HG02642 (cell line): ENCODE measurements around the gene TIFAB.

Experiments used
- ATAC-seq: cut with Tn5 transposase; IDR thresholded peaks from one replicate; pipeline ENCODE4 v1.9.1; 2021; ENCODE audit warnings: mild to moderate bottlenecking; ENCODE audit not compliant: unreplicated experiment, poor library complexity

Gene TIFAB

GRCh38 chr5:135429301-135430134 lies 22.6 kb downstream of the TIFAB start:
- ATAC-seq: no peak

GRCh38 chr5:135428586-135428985 lies 23.6 kb downstream of the TIFAB start:
- ATAC-seq: no peak

- peak; percentile 66 for ATAC-seq
These were observed 25.8 kb downstream of the TIFAB start for GRCh38 chr5:135426102-135427082.

- ATAC-seq: no peak
These were observed 26.5 kb downstream of the TIFAB start for GRCh38 chr5:135425641-135426040.

- ATAC-seq: no peak
These were observed 28.3 kb downstream of the TIFAB start for GRCh38 chr5:135423846-135424168.

- no peak for ATAC-seq
These were observed 28.9 kb downstream of the TIFAB start for GRCh38 chr5:135423146-135423845.

- no peak for ATAC-seq
These were observed 29.7 kb downstream of the TIFAB start for GRCh38 chr5:135422419-135422818.

- no peak for ATAC-seq
These were observed 35.1 kb downstream of the TIFAB start for GRCh38 chr5:135417083-135417482.

- no peak for ATAC-seq
These were observed 47.1 kb downstream of the TIFAB start for GRCh38 chr5:135405082-135405481.

GRCh38 chr5:135402031-135402430 lies 50.1 kb downstream of the TIFAB start:
- no peak for ATAC-seq

- no peak for ATAC-seq
These were observed 51.3 kb downstream of the TIFAB start for GRCh38 chr5:135400866-135401265.

- no peak for ATAC-seq
These were observed 52.2 kb downstream of the TIFAB start for GRCh38 chr5:135399794-135400542.

- peak; percentile 90 for ATAC-seq
These were observed 53.0 kb downstream of the TIFAB start, which contains the start of gene MACROH2A1 for GRCh38 chr5:135398855-135399793. Gene MACROH2A1 (minus strand): TSS chr5:135399231. CDS start chr5:135389093, 10,138 bp downstream.

GRCh38 chr5:135398160-135398854 lies 53.8 kb downstream of the TIFAB start:
- ATAC-seq: peak; percentile 38
